Progenitor cell of endocrine pancreas (in vitro differentiated cells): ENCODE measurements around the gene SLC35F6. TPM values are rescaled to one million over a fixed set of nuclear protein-coding genes. Genes with fewer than 3 reads are reported as not detected.

Experiments
- DNase-seq: peaks from one replicate; pipeline ENCODE4 v3.0.0; 2021; ENCODE audit warnings: low spot score; ENCODE audit not compliant: unreplicated experiment
- H3K27ac Mint-ChIP-seq: 2 replicates; pipeline ENCODE4 v1.8.0; 2021; ENCODE audit warnings: mild to moderate bottlenecking, moderate library complexity, mixed read lengths
- H3K27me3 Mint-ChIP-seq: 2 replicates; pipeline ENCODE4 v1.8.0; 2021; ENCODE audit warnings: mixed read lengths
- H3K36me3 Mint-ChIP-seq: 2 replicates; pipeline ENCODE4 v1.8.0; 2022; ENCODE audit warnings: mixed read lengths; ENCODE audit not compliant: insufficient read depth
- H3K4me1 Mint-ChIP-seq: 2 replicates; pipeline ENCODE4 v1.8.0; 2021; ENCODE audit warnings: low read depth, mixed read lengths
- H3K4me3 Mint-ChIP-seq: 2 replicates; pipeline ENCODE4 v1.8.0; 2021; ENCODE audit warnings: low read depth, mild to moderate bottlenecking, moderate library complexity, mixed read lengths
- H3K9me3 Mint-ChIP-seq: 2 replicates; pipeline ENCODE4 v1.8.0; 2021; ENCODE audit warnings: low read depth, mixed read lengths
- CTCF ChIP-seq: fragments of 200-600 bp; sonication (generic); IDR thresholded peaks from one replicate; pipeline ENCODE4 v1.5.0; 2021; ENCODE audit warnings: antibody characterized with exemption, mild to moderate bottlenecking; ENCODE audit not compliant: unreplicated experiment
- total RNA-seq: library from RNA; stranded (reverse); gene quantifications from 2 replicates; pipeline ENCODE4 v1.2.1, GENCODE V29; 2021

Gene SLC35F6
- total RNA-seq, 1 donor from 2014 or later, result 19.9 TPM

DNA sequence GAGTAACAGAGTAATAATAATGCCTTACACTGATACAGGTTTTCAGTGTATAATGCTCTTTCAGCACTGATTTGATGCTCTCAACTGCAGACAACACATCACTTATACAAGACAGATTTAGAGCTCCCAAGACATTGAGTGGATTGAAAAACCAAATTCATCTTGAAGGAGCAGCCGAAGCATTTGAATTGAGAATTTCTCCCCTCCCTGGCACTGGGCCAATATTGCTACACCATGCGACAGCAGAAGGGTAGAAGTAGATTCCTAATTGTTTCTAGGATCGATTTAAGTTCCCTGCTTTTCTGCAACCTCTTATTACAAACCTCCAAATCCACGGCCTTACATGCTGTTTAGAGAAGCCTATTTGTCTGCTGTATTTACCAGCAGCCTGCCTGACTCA, 37.2 kb downstream of the SLC35F6 start:
- Mint-ChIP-seq H3K4me1 (no peaks in the 10 kb centered on the region), H3K27ac (no peak overlapping the region), H3K4me3 (no peak overlapping the region), H3K36me3 (peaks cover 4% of the 10 kb centered on the region), H3K9me3 (no peaks in the 10 kb centered on the region), H3K27me3 (no peaks in the 10 kb centered on the region)
- no peak for TF ChIP-seq CTCF
- no peak for DNase-seq

GRCh38 chr2:26801796-26802195, 37.7 kb downstream of the SLC35F6 start:
- Mint-ChIP-seq H3K4me3 (no peak overlapping the region), H3K4me1 (no peaks in the 10 kb centered on the region), H3K36me3 (peaks cover 4% of the 10 kb centered on the region), H3K27me3 (no peaks in the 10 kb centered on the region), H3K9me3 (no peaks in the 10 kb centered on the region), H3K27ac (no peak overlapping the region)
- no peak for TF ChIP-seq CTCF
- no peak for DNase-seq

- peaks cover 4% of the 10 kb centered on the region for H3K27me3 Mint-ChIP-seq
- no peak overlapping the region for H3K27ac Mint-ChIP-seq
- H3K9me3 Mint-ChIP-seq, result no peaks in the 10 kb centered on the region
- DNase-seq, result no peak
- no peaks in the 10 kb centered on the region for H3K4me1 Mint-ChIP-seq
- TF ChIP-seq CTCF, result no peak
- H3K36me3 Mint-ChIP-seq, result no peaks in the 10 kb centered on the region
- no peak overlapping the region for H3K4me3 Mint-ChIP-seq
Observed at GRCh38 chr2:26805241-26805676, 41.2 kb downstream of the SLC35F6 start.

GRCh38 chr2:26807788-26808460, 43.8 kb downstream of the SLC35F6 start:
- no peaks in the 10 kb centered on the region for H3K9me3 Mint-ChIP-seq
- TF ChIP-seq CTCF, result no peak
- H3K27me3 Mint-ChIP-seq, result peaks cover 6% of the 10 kb centered on the region
- H3K4me1 Mint-ChIP-seq, result no peaks in the 10 kb centered on the region
- no peak overlapping the region for H3K27ac Mint-ChIP-seq
- H3K4me3 Mint-ChIP-seq, result no peak overlapping the region
- DNase-seq, result no peak
- H3K36me3 Mint-ChIP-seq, result no peaks in the 10 kb centered on the region

- Mint-ChIP-seq H3K27ac (no peak overlapping the region), H3K9me3 (no peaks in the 10 kb centered on the region), H3K27me3 (peaks cover 10% of the 10 kb centered on the region), H3K36me3 (no peaks in the 10 kb centered on the region), H3K4me1 (no peaks in the 10 kb centered on the region), H3K4me3 (no peak overlapping the region)
- no peak for DNase-seq
- TF ChIP-seq CTCF, result no peak
Observed at GRCh38 chr2:26809211-26809610, 45.1 kb downstream of the SLC35F6 start.
